ENCODE measurements around the gene BEGAIN. TPM values are rescaled to one million over a fixed set of nuclear protein-coding genes. Genes with fewer than 3 reads are reported as not detected.

Gene BEGAIN
- total RNA-seq, 2 donors from 2014 or later, result 0.74 to 0.99 TPM

DNA sequence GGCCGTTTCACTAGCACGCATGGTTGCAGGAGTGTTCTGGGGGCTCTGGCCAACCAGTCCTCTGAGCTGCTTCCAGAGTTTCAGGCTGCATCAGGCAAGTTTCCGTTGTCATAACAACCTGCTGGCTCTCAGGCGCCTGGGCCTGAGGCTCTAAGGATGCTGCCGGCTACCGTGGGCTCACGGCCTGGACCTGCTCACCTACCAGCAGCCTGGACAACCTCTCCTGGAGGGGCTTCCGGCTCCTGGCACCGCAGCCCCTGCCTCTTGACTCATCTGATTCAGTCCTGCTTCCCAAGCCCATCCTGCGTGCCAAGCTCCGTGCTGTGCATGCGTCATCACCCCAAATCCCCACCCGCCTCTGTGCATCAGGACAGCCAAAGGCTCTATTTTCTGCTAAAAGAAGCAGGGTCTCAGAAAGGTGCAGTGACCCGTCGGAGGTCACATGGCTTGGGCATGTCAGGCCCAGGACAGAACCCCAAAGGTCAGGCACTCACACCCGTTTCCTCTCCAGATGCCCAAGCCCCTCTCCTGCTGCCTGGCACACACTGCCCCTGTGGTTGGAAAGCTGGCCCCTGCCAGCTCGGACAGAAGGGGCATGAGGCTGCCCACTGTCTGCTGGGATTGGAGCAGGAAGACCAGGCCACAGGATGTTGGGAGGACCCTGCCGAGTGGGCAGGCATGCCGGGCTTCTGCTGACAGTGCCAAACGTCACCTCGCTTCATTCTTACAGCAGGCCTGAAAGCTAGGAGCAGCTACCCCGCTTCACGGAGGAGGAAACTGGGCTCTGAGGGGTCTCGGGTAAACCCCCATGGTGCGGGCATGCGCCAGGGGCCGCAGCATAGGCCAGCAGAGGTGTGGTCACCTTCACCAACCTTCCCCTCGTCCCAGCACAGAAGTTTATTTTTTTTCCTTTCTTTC, 5.7 kb downstream of the BEGAIN start:
- H3K27ac ChIP-seq, result no peak overlapping the region
- intact Hi-C loops (cut with DNase I), result no loop called here
- no peak overlapping the region for H3K4me3 ChIP-seq
- no peaks in the 10 kb centered on the region for H3K4me1 ChIP-seq
- H3K27me3 ChIP-seq, result no peaks in the 10 kb centered on the region
- H3K36me3 ChIP-seq, result no peaks in the 10 kb centered on the region
- H3K9me3 ChIP-seq, result no peaks in the 10 kb centered on the region
- no peak for DNase-seq
- no peak overlapping the region for H3K9ac ChIP-seq (ENCODE audit: low read depth in 2 of 2, low read length in 2 of 2)
- TF ChIP-seq, protein P1, sequence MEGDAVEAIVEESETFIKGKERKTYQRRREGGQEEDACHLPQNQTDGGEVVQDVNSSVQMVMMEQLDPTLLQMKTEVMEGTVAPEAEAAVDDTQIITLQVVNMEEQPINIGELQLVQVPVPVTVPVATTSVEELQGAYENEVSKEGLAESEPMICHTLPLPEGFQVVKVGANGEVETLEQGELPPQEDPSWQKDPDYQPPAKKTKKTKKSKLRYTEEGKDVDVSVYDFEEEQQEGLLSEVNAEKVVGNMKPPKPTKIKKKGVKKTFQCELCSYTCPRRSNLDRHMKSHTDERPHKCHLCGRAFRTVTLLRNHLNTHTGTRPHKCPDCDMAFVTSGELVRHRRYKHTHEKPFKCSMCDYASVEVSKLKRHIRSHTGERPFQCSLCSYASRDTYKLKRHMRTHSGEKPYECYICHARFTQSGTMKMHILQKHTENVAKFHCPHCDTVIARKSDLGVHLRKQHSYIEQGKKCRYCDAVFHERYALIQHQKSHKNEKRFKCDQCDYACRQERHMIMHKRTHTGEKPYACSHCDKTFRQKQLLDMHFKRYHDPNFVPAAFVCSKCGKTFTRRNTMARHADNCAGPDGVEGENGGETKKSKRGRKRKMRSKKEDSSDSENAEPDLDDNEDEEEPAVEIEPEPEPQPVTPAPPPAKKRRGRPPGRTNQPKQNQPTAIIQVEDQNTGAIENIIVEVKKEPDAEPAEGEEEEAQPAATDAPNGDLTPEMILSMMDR (IDR thresholded peaks at IDR 0.05), result no peak

DNA sequence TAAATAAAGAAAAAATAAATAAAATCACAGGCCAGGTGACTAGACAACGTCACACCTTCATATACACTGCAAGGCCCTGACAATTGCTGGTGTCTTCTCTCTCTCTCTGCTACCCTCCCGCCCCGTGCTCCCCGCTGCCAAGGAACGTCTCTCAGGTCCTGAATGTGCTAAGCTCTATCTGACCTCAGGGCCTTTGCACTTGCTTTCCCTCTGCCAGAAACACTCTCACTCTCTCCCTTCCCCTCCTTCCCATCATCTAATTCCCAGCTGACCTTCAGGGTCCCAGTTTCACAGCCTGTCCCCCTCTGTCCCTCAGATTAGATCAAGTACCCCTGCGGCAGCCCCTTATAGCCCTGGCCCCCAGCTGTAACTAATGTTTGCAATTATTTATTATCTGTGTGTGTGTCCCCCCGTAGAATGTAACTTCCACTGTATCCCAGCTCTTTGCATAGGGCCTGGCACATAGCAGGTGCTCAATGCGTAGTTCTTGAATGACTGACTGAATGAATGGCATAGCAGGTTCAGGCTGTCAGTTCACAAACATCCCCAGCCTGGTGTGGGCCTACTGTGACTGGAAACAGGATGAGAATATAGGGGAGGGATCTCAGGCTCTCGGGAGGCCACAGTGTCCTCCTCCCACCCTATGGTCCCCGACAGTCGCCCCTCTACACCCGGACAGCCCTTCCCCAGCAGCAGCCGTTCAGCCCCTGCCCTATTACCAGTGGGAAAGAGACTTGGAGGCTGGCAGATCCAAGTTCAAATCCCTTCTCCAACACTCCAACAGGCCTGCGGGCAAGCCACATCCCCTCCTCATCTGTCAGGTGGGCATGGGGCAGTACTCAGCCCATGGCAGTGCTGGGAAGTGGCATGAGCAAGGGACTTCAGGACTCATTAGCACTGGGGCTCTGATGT, 6.6 kb downstream of the BEGAIN start:
- no peak overlapping the region for H3K27ac ChIP-seq
- H3K4me3 ChIP-seq, result no peak overlapping the region
- no peaks in the 10 kb centered on the region for H3K36me3 ChIP-seq
- H3K9me3 ChIP-seq, result no peaks in the 10 kb centered on the region
- TF ChIP-seq, protein P1 (IDR thresholded peaks at IDR 0.05), result no peak
- H3K4me1 ChIP-seq, result no peaks in the 10 kb centered on the region
- H3K9ac ChIP-seq (ENCODE audit: low read depth in 2 of 2, low read length in 2 of 2), result no peak overlapping the region
- intact Hi-C loops (cut with DNase I), result no loop called here
- DNase-seq, result no peak
- H3K27me3 ChIP-seq, result no peaks in the 10 kb centered on the region

DNA sequence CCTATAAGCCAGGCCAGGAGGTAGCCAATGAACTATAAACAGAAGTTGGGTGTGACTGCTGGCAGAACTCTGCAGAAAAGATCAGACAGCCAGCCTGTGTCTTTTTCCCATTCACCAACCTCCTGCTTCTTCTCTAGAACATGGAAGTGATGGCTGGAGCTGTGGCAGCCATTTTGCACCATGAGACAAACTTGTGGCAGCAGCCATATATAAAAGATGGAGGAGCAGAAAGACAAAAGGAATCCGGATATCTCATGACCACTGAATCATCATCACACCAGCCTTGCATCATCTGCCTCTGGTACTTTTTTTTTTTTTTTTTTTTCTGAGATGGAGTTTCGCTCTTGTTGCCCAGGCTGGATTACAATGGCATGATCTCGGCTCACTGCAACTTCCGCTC, 8.7 kb downstream of the BEGAIN start:
- DNase-seq, result no peak
- no peak overlapping the region for H3K27ac ChIP-seq
- intact Hi-C loops (cut with DNase I), result no loop called here
- no peaks in the 10 kb centered on the region for H3K9me3 ChIP-seq
- no peak overlapping the region for H3K9ac ChIP-seq (ENCODE audit: low read depth in 2 of 2, low read length in 2 of 2)
- no peak overlapping the region for H3K4me3 ChIP-seq
- H3K27me3 ChIP-seq, result no peaks in the 10 kb centered on the region
- H3K4me1 ChIP-seq, result no peaks in the 10 kb centered on the region
- TF ChIP-seq, protein P1 (IDR thresholded peaks at IDR 0.05), result no peak
- H3K36me3 ChIP-seq, result no peaks in the 10 kb centered on the region

DNA sequence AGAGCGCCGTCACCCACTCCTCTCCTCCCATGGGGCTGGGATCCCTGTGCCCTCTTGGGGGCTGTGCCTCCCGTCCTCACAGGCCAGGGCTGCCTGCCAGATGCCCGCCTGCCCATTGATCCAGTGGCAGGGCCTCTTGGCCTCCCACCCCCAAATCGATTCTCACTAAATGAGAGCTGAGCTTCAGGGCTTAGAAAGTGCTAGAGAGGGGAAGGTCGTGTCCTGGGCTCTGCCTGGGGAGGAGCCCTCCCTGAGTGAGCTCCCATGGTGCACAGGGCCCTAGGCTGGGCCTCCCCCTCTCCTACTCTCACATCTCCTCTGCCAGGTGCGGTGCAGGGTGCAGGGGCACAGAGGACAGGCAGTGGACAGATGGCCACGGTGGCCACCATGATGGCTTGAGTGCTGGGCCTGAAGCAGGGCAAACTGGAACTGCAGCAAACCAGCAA, 9.2 kb downstream of the BEGAIN start:
- intact Hi-C loops (cut with DNase I), result no loop called here
- TF ChIP-seq, protein P1 (IDR thresholded peaks at IDR 0.05), result no peak
- no peaks in the 10 kb centered on the region for H3K27me3 ChIP-seq
- H3K9ac ChIP-seq (ENCODE audit: low read depth in 2 of 2, low read length in 2 of 2), result no peak overlapping the region
- H3K9me3 ChIP-seq, result no peaks in the 10 kb centered on the region
- H3K36me3 ChIP-seq, result no peaks in the 10 kb centered on the region
- H3K4me1 ChIP-seq, result no peaks in the 10 kb centered on the region
- H3K27ac ChIP-seq, result no peak overlapping the region
- H3K4me3 ChIP-seq, result no peak overlapping the region
- no peak for DNase-seq

DNA sequence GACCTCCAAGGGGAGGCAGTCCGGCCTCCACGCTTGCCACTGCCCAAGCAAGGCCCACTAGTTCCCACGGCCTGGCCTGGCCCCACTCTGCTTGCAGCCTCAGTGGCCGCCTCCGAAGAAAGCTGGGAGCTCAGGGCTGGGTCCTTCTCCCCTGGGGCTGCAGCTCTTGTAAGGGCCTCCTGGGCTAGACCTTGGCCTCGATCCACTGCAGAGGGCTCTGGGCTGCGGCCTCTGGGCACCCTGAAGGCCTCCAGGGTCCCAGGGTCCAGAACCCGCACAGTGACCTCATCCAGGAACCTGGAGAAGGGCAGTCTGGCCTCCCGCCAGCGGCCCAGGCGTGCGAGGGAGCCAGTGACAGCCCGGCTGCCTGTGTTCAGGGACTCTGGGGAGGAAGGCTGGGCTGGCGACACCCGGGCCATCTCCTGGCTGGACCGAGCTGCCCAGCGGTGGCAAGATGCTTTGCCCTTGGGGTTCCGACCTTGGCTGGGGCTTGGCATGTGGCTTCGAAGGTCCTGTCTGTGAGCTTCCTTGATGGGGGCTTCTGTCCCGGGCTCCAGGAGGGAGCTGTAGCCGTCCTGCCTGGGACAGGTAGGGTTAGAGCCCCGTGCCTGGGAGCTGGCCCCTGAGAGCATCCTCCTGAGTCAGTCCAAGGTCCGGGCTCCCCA, 9.8 kb downstream of the BEGAIN start:
- TF ChIP-seq, protein P1 (IDR thresholded peaks at IDR 0.05), result no peak
- H3K27ac ChIP-seq, result no peak overlapping the region
- no peaks in the 10 kb centered on the region for H3K27me3 ChIP-seq
- no peaks in the 10 kb centered on the region for H3K4me1 ChIP-seq
- H3K9me3 ChIP-seq, result no peaks in the 10 kb centered on the region
- no peak for DNase-seq
- no peak overlapping the region for H3K9ac ChIP-seq (ENCODE audit: low read depth in 2 of 2, low read length in 2 of 2)
- H3K36me3 ChIP-seq, result no peaks in the 10 kb centered on the region
- intact Hi-C loops (cut with DNase I), result no loop called here
- H3K4me3 ChIP-seq, result no peak overlapping the region
